Prostate gland (tissue), 1 donor: ENCODE results near the gene NPPC.

Experiments used
- POLR2A ChIP-seq: fragments of 450-650 bp; IDR thresholded peaks from one replicate; pipeline ENCODE4 v1.6.1; 2016; ENCODE audit warnings: antibody characterized with exemption, mild to moderate bottlenecking
- POLR2AphosphoS5 ChIP-seq: sonication (generic); formaldehyde crosslinking; IDR thresholded peaks from one replicate; pipeline ENCODE4 v1.6.1; 2017; ENCODE audit warnings: antibody characterized with exemption

DNA sequence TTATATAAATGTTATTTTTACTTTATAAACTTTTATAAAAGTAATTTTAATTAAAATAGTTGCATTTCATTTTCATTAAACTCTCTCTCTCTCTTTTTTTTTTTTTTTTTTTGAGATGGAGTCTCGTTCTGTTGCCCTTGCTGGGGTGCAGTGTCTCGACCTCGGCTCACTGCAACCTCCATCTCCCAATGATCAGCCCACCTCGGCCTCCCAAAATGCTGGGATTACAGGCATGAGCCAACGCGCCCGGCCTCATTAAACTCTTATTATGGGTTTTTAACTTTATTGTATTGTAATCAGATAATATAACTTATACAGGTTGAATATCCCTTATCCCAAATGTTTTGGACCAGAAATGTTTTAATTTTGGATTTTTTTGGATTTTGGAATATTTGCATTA is 10.9 kb upstream of the NPPC start:
- TF ChIP-seq POLR2A, result no peak
- no peak for TF ChIP-seq POLR2AphosphoS5
